GM12878 (cell line): ENCODE results near the gene PREX1. TPM values are rescaled to one million over a fixed set of nuclear protein-coding genes. Genes with fewer than 3 reads are reported as not detected.

Source experiments
- ATAC-seq: fragments of 200-7000 bp; cut with Tn5 transposase; 3 replicates; pipeline ENCODE4 v1.9.1; 2020; ENCODE audit warnings: mild to moderate bottlenecking, moderate library complexity
- BruUV-seq: library from RNA; stranded (reverse); fragments of 400-500 nt; replicated peaks from 2 replicates; lab custom pipeline; 2021; lab: Mats Ljungman, UMichigan
- CTCF ChIA-PET: fragments of 300-600 bp; sonication (Branson Sonifier 250); formaldehyde crosslinking; extraction: SDS; loops from one replicate; lab custom pipeline; 2021; ENCODE audit warnings: inconsistent platforms; lab: Yijun Ruan, JAX
- POLR2A ChIA-PET: fragments of 350-600 bp; formaldehyde crosslinking; extraction: SDS; loops from one replicate; lab custom pipeline; 2021; ENCODE audit warnings: inconsistent platforms; lab: Charles Lee
- RAD21 ChIA-PET: fragments of 300-600 bp; sonication (Branson Sonifier 250); formaldehyde crosslinking; loops from one replicate; lab custom pipeline; 2023; ENCODE audit warnings: antibody characterized with exemption; ENCODE audit not compliant: unreplicated experiment; lab: Charles Lee
- SMC1A ChIA-PET: fragments of 300-600 bp; sonication (Branson Sonifier 250); formaldehyde crosslinking; loops from one replicate; lab custom pipeline; 2023; ENCODE audit not compliant: unreplicated experiment, uncharacterized antibody; lab: Charles Lee
- DNase-seq: peaks from one replicate; pipeline ENCODE4 v3.0.0-alpha.2; 2011; ENCODE audit warnings: low read depth, low spot score
- FAIRE-seq: peaks from 3 replicates; lab custom pipeline; 2011; peaks lifted over from hg19 to GRCh38; lab: Jason Lieb, UNC
- H2AFZ ChIP-seq: 2 replicates; pipeline ENCODE4 v1.6.0; 2011; ENCODE audit warnings: low read depth, low read length, control low read depth; ENCODE audit not compliant: control insufficient read depth
- H3K27ac ChIP-seq: 2 replicates; pipeline ENCODE4 v1.5.1; 2011; ENCODE audit warnings: control low read depth; ENCODE audit not compliant: control insufficient read depth, insufficient read depth
- H3K27me3 ChIP-seq, 2 experiments: replicated peaks in 1 of 2; 2 replicates each; pipeline versions ENCODE4 v1.6.0 to v1.6.1; 2011; ENCODE audit warnings: low read length in 1 of 2; ENCODE audit not compliant: control insufficient read depth in 2 of 2, insufficient read depth in 2 of 2
- H3K36me3 ChIP-seq, 2 experiments: 2 replicates each; pipeline ENCODE4 v1.5.1; 2011; ENCODE audit warnings: low read length in 1 of 2; ENCODE audit not compliant: control insufficient read depth in 2 of 2, insufficient read depth in 2 of 2
- H3K4me1 ChIP-seq: 2 replicates; pipeline ENCODE4 v1.6.1; 2011; ENCODE audit warnings: mild to moderate bottlenecking, low read length, moderate library complexity, mixed read lengths; ENCODE audit not compliant: control insufficient read depth, insufficient read depth
- H3K4me2 ChIP-seq: 2 replicates; pipeline ENCODE4 v1.6.0; 2011; ENCODE audit warnings: control low read depth; ENCODE audit not compliant: control insufficient read depth, insufficient read depth
- H3K4me3 ChIP-seq: fragments of 200-600 bp; sonication (generic); 2 replicates; pipeline ENCODE4 v1.5.1; 2016
- H3K79me2 ChIP-seq: 2 replicates; pipeline ENCODE4 v1.6.0; 2011; ENCODE audit warnings: low read length; ENCODE audit not compliant: control insufficient read depth, insufficient read depth
- H3K9ac ChIP-seq: 2 replicates; pipeline ENCODE4 v1.8.0; 2011; ENCODE audit warnings: low read length, control low read depth, mixed read lengths; ENCODE audit not compliant: control insufficient read depth, insufficient read depth
- H3K9me3 ChIP-seq: replicated peaks from 3 replicates; pipeline ENCODE4 v1.5.1; 2011; ENCODE audit warnings: mild to moderate bottlenecking, low read length; ENCODE audit not compliant: control insufficient read depth, insufficient read depth
- H4K20me1 ChIP-seq: 2 replicates; pipeline ENCODE4 v1.6.0; 2011; ENCODE audit not compliant: control insufficient read depth, insufficient read depth
- BHLHE40 ChIP-seq, 2 experiments: fragments of 450-650 bp in 1 of 2; IDR thresholded peaks; 2 replicates each; pipeline ENCODE4 v1.6.1; 2011 to 2017; ENCODE audit warnings: low read depth in 2 of 2, borderline replicate concordance in 1 of 2, improper control_type of control experiment in 1 of 2, low read length in 1 of 2, mild to moderate bottlenecking in 1 of 2
- IKZF2 ChIP-seq, 2 experiments: fragments of 450-650 bp; IDR thresholded peaks; 2 replicates each; pipeline ENCODE4 v1.6.1; 2017; ENCODE audit warnings: mild to moderate bottlenecking in 2 of 2, moderate library complexity in 2 of 2
- MEF2B ChIP-seq: fragments of 450-650 bp; IDR thresholded peaks from 2 replicates; pipeline ENCODE4 v1.6.1; 2018; ENCODE audit warnings: mild to moderate bottlenecking, moderate library complexity; ENCODE audit not compliant: partially characterized antibody, poor library complexity, severe bottlenecking
- PKNOX1 ChIP-seq: fragments of 450-650 bp; IDR thresholded peaks from 2 replicates; pipeline ENCODE4 v1.6.1; 2016; ENCODE audit warnings: mild to moderate bottlenecking
- SMARCA5 ChIP-seq: fragments of 450-650 bp; IDR thresholded peaks from 2 replicates; pipeline ENCODE4 v1.6.1; 2017; ENCODE audit warnings: mild to moderate bottlenecking
- WGBS: methylation state at CpG from one replicate; pipeline ENCODE4 v1.1.6; 2016; ENCODE audit warnings: low lambda C conversion rate; ENCODE audit not compliant: insufficient replicate concordance, insufficient coverage; ENCODE audit errors: missing lambda C conversion rate; 5-methylcytosine and 5-hydroxymethylcytosine counted together
- in situ Hi-C: fragments of 300-500 bp; cut with MboI; formaldehyde crosslinking; loops from 9 replicates; pipeline ENCODE4 v1.14.3; 2018; ENCODE audit warnings: mixed read lengths
- intact Hi-C: fragments of 100-400 bp; cut with micrococcal nuclease; formaldehyde crosslinking; loops from one replicate; pipeline ENCODE4 v1.14.2; 2022; ENCODE audit not compliant: unreplicated experiment
- polyA plus RNA-seq, 11 experiments: library from polyadenylated mRNA; depleted of rRNA in 4 of 11; unstranded in 6 of 11; stranded (reverse) in 5 of 11; fragments of >200 nt; fragmentation: Nextera tagmentation in 4 of 11; fragmentation: Illumina TruSeq in 1 of 11; extraction: Ambion mirVana in 4 of 11; extraction: Trizol in 1 of 11; gene quantifications; 1 replicate in 1 of 11; 2 replicates in 10 of 11; pipeline versions ENCODE4 v1.2.1 to v1.2.3, GENCODE V29; 2011 to 2016; ENCODE audit warnings: inconsistent platforms in 2 of 11, missing spikeins in 2 of 11, low read depth in 1 of 11
- total RNA-seq, 4 experiments: library from RNA; depleted of rRNA in 3 of 4; stranded (reverse); fragments of >200 nt in 3 of 4; fragmentation: Illumina TruSeq in 1 of 4; extraction: Trizol in 1 of 4; gene quantifications; 2 replicates each; pipeline versions ENCODE4 v1.2.1 to v1.2.3, GENCODE V29; 2013 to 2021

Gene PREX1
- total and polyA plus RNA-seq, 10 of the 15 experiments (the other 5 are each of a cell fraction or from before 2014, with no cell fraction given) = 2.6 to 114 (median 38.9) TPM

- RAD21 ChIA-PET = interaction anchor here (0.7 to 2.2 kb wide), 5 partner anchors 22 to 201 kb away, joined by 3 to 9 read pairs (median 3); no protein-coding TSS in a partner anchor
- Histone ChIP-seq H4K20me1 (no peaks in the 10 kb centered on the region), H3K4me2 (peak overlapping the region; percentile 66), H2AFZ (no peak overlapping the region), H3K36me3 (peaks cover 16 to 22% of the 10 kb centered on the region in 2 experiments; a peak in 3 of 4 replicates), H3K9me3 (no peaks in the 10 kb centered on the region), H3K27ac (peak overlapping the region; percentile 69), H3K4me1 (peaks cover 89% of the 10 kb centered on the region), H3K9ac (no peak overlapping the region), H3K79me2 (peaks cover 94% of the 10 kb centered on the region), H3K27me3 (no peaks in the 10 kb centered on the region), H3K4me3 (no peak overlapping the region; the same call in 1 of the 2 replicates)
- POLR2A ChIA-PET = interaction anchor here (0.6 to 1.7 kb wide), 4 partner anchors 20 to 1359 kb away, joined by 3 to 7 read pairs (median 4); no protein-coding TSS in a partner anchor
- no TSS peak for BruUV-seq
- in situ Hi-C loops = no loop called here
- DNase-seq (no peak), FAIRE-seq (peak; percentile 35), ATAC-seq (no peak)
- TF ChIP-seq SMARCA5 (peak; percentile 83; the same call in 1 of the 2 replicates), IKZF2 (IDR thresholded peaks at IDR 0.05) (0 out of 4 replicates have a peak, but pooled peaks of 1 of the 2 experiments have one; percentile 8), PKNOX1 (0 out of 2 replicates have a peak, but pooled peaks have one; percentile 0), MEF2B (no peak), BHLHE40 (IDR thresholded peaks at IDR 0.05; ENCODE audit: borderline replicate concordance in 1 of 2, low read depth in 2 of 2, low read length in 1 of 2) (peak; percentile 43 to 48; a peak in 2 of 4 replicates)
- 3% methylated on average over 6 of the region's 6 CpGs for WGBS
- SMC1A ChIA-PET = interaction anchor here (0.7 to 15.6 kb wide), 13 partner anchors 9 to 193 kb away, joined by 3 to 141 read pairs (median 4); no protein-coding TSS in a partner anchor
- intact Hi-C loops = loop anchor here (2.0 to 10.0 kb wide), 3 partner anchors 21 to 187 kb away; no protein-coding TSS in a partner anchor
- CTCF ChIA-PET = interaction anchor here (0.6 to 4.4 kb wide), 5 partner anchors 16 to 187 kb away, joined by 3 to 13 read pairs (median 5); no protein-coding TSS in a partner anchor
Observed at GRCh38 chr20:48717680-48718223, 110.0 kb downstream of the PREX1 start.
